Dendritic cell treated with granulocyte-macrophage colony-stimulating factor and Interleukin-4, amounts not matched to agents 40 ng/mL and 50 ng/mL, for 4 days (primary cell): ENCODE results near the gene SLC16A10.
A peak's percentile ranks its signal among the peaks of the same experiment; 100 is the strongest.

ENCODE experiments used
- H3K27ac Mint-ChIP-seq: one replicate; pipeline ENCODE4 v1.8.0; 2022; ENCODE audit warnings: mild to moderate bottlenecking, mixed read lengths
- H3K27me3 Mint-ChIP-seq: one replicate; pipeline ENCODE4 v1.8.0; 2022; ENCODE audit warnings: mild to moderate bottlenecking, mixed read lengths
- H3K36me3 Mint-ChIP-seq: one replicate; pipeline ENCODE4 v1.8.0; 2022; ENCODE audit warnings: low read depth, mixed read lengths
- H3K4me1 Mint-ChIP-seq: one replicate; pipeline ENCODE4 v1.8.0; 2022; ENCODE audit warnings: low read depth, mixed read lengths
- H3K4me3 Mint-ChIP-seq: one replicate; pipeline ENCODE4 v1.8.0; 2022; ENCODE audit warnings: mild to moderate bottlenecking, moderate library complexity, mixed read lengths
- H3K9me3 Mint-ChIP-seq: one replicate; pipeline ENCODE4 v1.8.0; 2022; ENCODE audit warnings: mixed read lengths
- intact Hi-C: fragments of 100-400 bp; cut with micrococcal nuclease; formaldehyde crosslinking; loops from one replicate; pipeline ENCODE4 v1.15.0; 2022

Gene SLC16A10

GRCh38 chr6:111266276-111266675, 179.0 kb downstream of the SLC16A10 start:
- no peak overlapping the region for H3K4me3 Mint-ChIP-seq
- peaks cover 67% of the 10 kb centered on the region for H3K36me3 Mint-ChIP-seq
- H3K27me3 Mint-ChIP-seq = no peaks in the 10 kb centered on the region
- no peaks in the 10 kb centered on the region for H3K9me3 Mint-ChIP-seq
- no peak overlapping the region for H3K27ac Mint-ChIP-seq
- H3K4me1 Mint-ChIP-seq = peaks cover 16% of the 10 kb centered on the region
- intact Hi-C loops = no loop called here

- no peaks in the 10 kb centered on the region for H3K9me3 Mint-ChIP-seq
- H3K27me3 Mint-ChIP-seq = no peaks in the 10 kb centered on the region
- peaks cover 72% of the 10 kb centered on the region for H3K36me3 Mint-ChIP-seq
- H3K4me3 Mint-ChIP-seq = no peak overlapping the region
- H3K27ac Mint-ChIP-seq = peak overlapping the region; percentile 78
- intact Hi-C loops = no loop called here
- H3K4me1 Mint-ChIP-seq = peaks cover 16% of the 10 kb centered on the region
Observed at GRCh38 chr6:111267764-111268333, 180.5 kb downstream of the SLC16A10 start.

GRCh38 chr6:111269401-111269970, 182.2 kb downstream of the SLC16A10 start:
- Mint-ChIP-seq H3K36me3 (peaks cover 75% of the 10 kb centered on the region), H3K4me3 (no peak overlapping the region), H3K4me1 (peaks cover 16% of the 10 kb centered on the region), H3K9me3 (peaks cover 13% of the 10 kb centered on the region), H3K27me3 (no peaks in the 10 kb centered on the region), H3K27ac (no peak overlapping the region)
- intact Hi-C loops = no loop called here

GRCh38 chr6:111270121-111270520, 182.8 kb downstream of the SLC16A10 start:
- intact Hi-C loops = no loop called here
- Mint-ChIP-seq H3K4me1 (peaks cover 16% of the 10 kb centered on the region), H3K4me3 (no peak overlapping the region), H3K27me3 (no peaks in the 10 kb centered on the region), H3K27ac (no peak overlapping the region), H3K9me3 (peaks cover 19% of the 10 kb centered on the region), H3K36me3 (peaks cover 76% of the 10 kb centered on the region)

- H3K27ac Mint-ChIP-seq = no peak overlapping the region
- peaks cover 38% of the 10 kb centered on the region for H3K9me3 Mint-ChIP-seq
- H3K36me3 Mint-ChIP-seq = peaks cover 86% of the 10 kb centered on the region
- intact Hi-C loops = no loop called here
- no peaks in the 10 kb centered on the region for H3K27me3 Mint-ChIP-seq
- H3K4me1 Mint-ChIP-seq = no peaks in the 10 kb centered on the region
- no peak overlapping the region for H3K4me3 Mint-ChIP-seq
Observed at GRCh38 chr6:111274593-111275217, 187.4 kb downstream of the SLC16A10 start.

GRCh38 chr6:111276335-111276734, 189.0 kb downstream of the SLC16A10 start:
- H3K4me3 Mint-ChIP-seq = no peak overlapping the region
- H3K27me3 Mint-ChIP-seq = no peaks in the 10 kb centered on the region
- H3K9me3 Mint-ChIP-seq = peaks cover 38% of the 10 kb centered on the region
- intact Hi-C loops = no loop called here
- peaks cover 93% of the 10 kb centered on the region for H3K36me3 Mint-ChIP-seq
- no peak overlapping the region for H3K27ac Mint-ChIP-seq
- H3K4me1 Mint-ChIP-seq = no peaks in the 10 kb centered on the region

GRCh38 chr6:111276736-111277135, 189.4 kb downstream of the SLC16A10 start:
- intact Hi-C loops = no loop called here
- Mint-ChIP-seq H3K27me3 (no peaks in the 10 kb centered on the region), H3K36me3 (peaks cover 97% of the 10 kb centered on the region), H3K27ac (no peak overlapping the region), H3K9me3 (peaks cover 38% of the 10 kb centered on the region), H3K4me3 (no peak overlapping the region), H3K4me1 (no peaks in the 10 kb centered on the region)

GRCh38 chr6:111277819-111278218, 190.5 kb downstream of the SLC16A10 start:
- Mint-ChIP-seq H3K27ac (no peak overlapping the region), H3K9me3 (peaks cover 38% of the 10 kb centered on the region), H3K4me3 (no peak overlapping the region), H3K36me3 (peaks cover 99% of the 10 kb centered on the region), H3K4me1 (peaks cover 5% of the 10 kb centered on the region), H3K27me3 (no peaks in the 10 kb centered on the region)
- intact Hi-C loops = no loop called here

- Mint-ChIP-seq H3K27ac (no peak overlapping the region), H3K9me3 (peaks cover 33% of the 10 kb centered on the region), H3K4me1 (peaks cover 12% of the 10 kb centered on the region), H3K36me3 (peaks cover 99% of the 10 kb centered on the region), H3K27me3 (no peaks in the 10 kb centered on the region), H3K4me3 (no peak overlapping the region)
- intact Hi-C loops = no loop called here
Observed at GRCh38 chr6:111278731-111279130, 191.4 kb downstream of the SLC16A10 start.

GRCh38 chr6:111280445-111280955, 193.2 kb downstream of the SLC16A10 start:
- intact Hi-C loops = no loop called here
- no peak overlapping the region for H3K27ac Mint-ChIP-seq
- no peak overlapping the region for H3K4me3 Mint-ChIP-seq
- no peaks in the 10 kb centered on the region for H3K27me3 Mint-ChIP-seq
- peaks cover 84% of the 10 kb centered on the region for H3K36me3 Mint-ChIP-seq
- peaks cover 22% of the 10 kb centered on the region for H3K4me1 Mint-ChIP-seq
- H3K9me3 Mint-ChIP-seq = peaks cover 16% of the 10 kb centered on the region
